Measurements from ENCODE around the gene RANBP3.

- TF ChIP-seq EP300 (IDR thresholded peaks at IDR 0.05; ENCODE audit: borderline replicate concordance), result no peak
- TF ChIP-seq USF1 (IDR thresholded peaks at IDR 0.05), result no peak
- no peak for TF ChIP-seq YY1 (IDR thresholded peaks at IDR 0.05; ENCODE audit: low read depth)
- no peak for TF ChIP-seq TCF12 (IDR thresholded peaks at IDR 0.05; ENCODE audit: low read depth)
- no peak for TF ChIP-seq REST (IDR thresholded peaks at IDR 0.05; ENCODE audit: low read depth)
- no peak for TF ChIP-seq TAF1 (IDR thresholded peaks at IDR 0.05; ENCODE audit: low read depth)
- no peak for TF ChIP-seq TEAD4 (IDR thresholded peaks at IDR 0.05)
- no peak for TF ChIP-seq CREB1 (IDR thresholded peaks at IDR 0.05; ENCODE audit: low read depth)
- no peak for TF ChIP-seq MAX (IDR thresholded peaks at IDR 0.05)
- TF ChIP-seq CEBPB (IDR thresholded peaks at IDR 0.05), result no peak
- TF ChIP-seq FOXM1 (IDR thresholded peaks at IDR 0.05; ENCODE audit: borderline replicate concordance, low read depth), result no peak
Measured at GRCh38 chr19:6006896-6007295, 29.0 kb upstream of the RANBP3 start.
